Activated CD8-positive, alpha-beta memory T cell treated with anti-CD3 and anti-CD28 coated beads, Interleukin-2, amount 50 U/mL, for 24 hours (primary cell): Measurements from ENCODE around the gene TOMM40L.
"Not testable (repeated sequence)": the region's sequence is repeated elsewhere in the genome, so short reads cannot be mapped to it uniquely, and the experiment has no call there.

Experiments used
- DNase-seq: peaks from one replicate; pipeline ENCODE4 v3.0.0-alpha.2; 2020; ENCODE audit errors: extremely low read depth

The TOMM40L gene

GRCh38 chr1:161257109-161257508 is 31.2 kb downstream of the TOMM40L start:
- not testable (repeated sequence) for DNase-seq

- DNase-seq = no peak
These were observed 32.8 kb downstream of the TOMM40L start, which contains the start of gene PCP4L1 for GRCh38 chr1:161258439-161259344. Gene PCP4L1, plus strand, starts transcription at chr1:161258745. Its CDS starts 230 bp downstream, at chr1:161258975.

- DNase-seq = no peak
These were observed 33.5 kb downstream of the TOMM40L start for GRCh38 chr1:161259345-161259702.

GRCh38 chr1:161259765-161260164 is 33.9 kb downstream of the TOMM40L start:
- no peak for DNase-seq

- DNase-seq = no peak
These were observed 34.8 kb downstream of the TOMM40L start for GRCh38 chr1:161260376-161261260.

- DNase-seq = no peak
These were observed 35.7 kb downstream of the TOMM40L start for GRCh38 chr1:161261261-161262235.

- DNase-seq = no peak
These were observed 39.4 kb downstream of the TOMM40L start for GRCh38 chr1:161265305-161265704.

- DNase-seq = no peak
These were observed 40.3 kb downstream of the TOMM40L start for GRCh38 chr1:161266202-161266601.

GRCh38 chr1:161266836-161267235 is 41.0 kb downstream of the TOMM40L start:
- no peak for DNase-seq

- no peak for DNase-seq
These were observed 41.5 kb downstream of the TOMM40L start for GRCh38 chr1:161267321-161267720.

- no peak for DNase-seq
These were observed 47.5 kb downstream of the TOMM40L start for GRCh38 chr1:161273402-161273801.

GRCh38 chr1:161274874-161275273 is 49.0 kb downstream of the TOMM40L start:
- no peak for DNase-seq
